ENCODE results near the gene CLECL1.
"Not testable (repeated sequence)": the region's sequence is repeated elsewhere in the genome, so short reads cannot be mapped to it uniquely, and the experiment has no call there.

Gene CLECL1

GRCh38 chr12:9719790-9720189, 13.1 kb downstream of the CLECL1 start:
- DNase-seq (ENCODE audit: low read depth in 2 of 2): no peak

- no peak for DNase-seq (ENCODE audit: low read depth in 2 of 2)
These were observed 13.9 kb downstream of the CLECL1 start for GRCh38 chr12:9718968-9719367.

- DNase-seq (ENCODE audit: low read depth in 2 of 2): no peak
These were observed 15.6 kb downstream of the CLECL1 start for GRCh38 chr12:9717070-9717925.

GRCh38 chr12:9713032-9713558, 19.8 kb downstream of the CLECL1 start:
- not testable (repeated sequence) for DNase-seq (ENCODE audit: low read depth in 2 of 2)

GRCh38 chr12:9711664-9712063, 21.2 kb downstream of the CLECL1 start:
- no peak for DNase-seq (ENCODE audit: low read depth in 2 of 2)

- DNase-seq (ENCODE audit: low read depth in 2 of 2): no peak
These were observed 22.1 kb downstream of the CLECL1 start for GRCh38 chr12:9710584-9711375.

GRCh38 chr12:9708853-9709252, 24.0 kb downstream of the CLECL1 start:
- DNase-seq (ENCODE audit: low read depth in 2 of 2): no peak

GRCh38 chr12:9707864-9708808, 24.8 kb downstream of the CLECL1 start:
- DNase-seq (ENCODE audit: low read depth in 2 of 2): peak in 1 of 2 donors; percentile 51

GRCh38 chr12:9707356-9707755, 25.5 kb downstream of the CLECL1 start:
- DNase-seq (ENCODE audit: low read depth in 2 of 2): no peak

GRCh38 chr12:9706086-9706685, 26.7 kb downstream of the CLECL1 start:
- DNase-seq (ENCODE audit: low read depth in 2 of 2): no peak

GRCh38 chr12:9704561-9704960, 28.3 kb downstream of the CLECL1 start:
- DNase-seq (ENCODE audit: low read depth in 2 of 2): not testable (repeated sequence)

- no peak for DNase-seq (ENCODE audit: low read depth in 2 of 2)
These were observed 30.6 kb downstream of the CLECL1 start for GRCh38 chr12:9702255-9702654.

GRCh38 chr12:9701380-9702154, 31.3 kb downstream of the CLECL1 start:
- DNase-seq (ENCODE audit: low read depth in 2 of 2): no peak

- DNase-seq (ENCODE audit: low read depth in 2 of 2): no peak
These were observed 32.3 kb downstream of the CLECL1 start for GRCh38 chr12:9700606-9700956.

GRCh38 chr12:9699898-9700605, 32.8 kb downstream of the CLECL1 start:
- DNase-seq (ENCODE audit: low read depth in 2 of 2): no peak

- DNase-seq (ENCODE audit: low read depth in 2 of 2): no peak
These were observed 33.5 kb downstream of the CLECL1 start for GRCh38 chr12:9699269-9699897.

- DNase-seq (ENCODE audit: low read depth in 2 of 2): no peak
These were observed 34.2 kb downstream of the CLECL1 start for GRCh38 chr12:9698681-9699080.

- DNase-seq (ENCODE audit: low read depth in 2 of 2): no peak
These were observed 35.3 kb downstream of the CLECL1 start for GRCh38 chr12:9697619-9698018.

GRCh38 chr12:9695661-9696060, 37.2 kb downstream of the CLECL1 start:
- not testable (repeated sequence) for DNase-seq (ENCODE audit: low read depth in 2 of 2)
